Mucosa of descending colon (tissue), 3 donors: ENCODE results near the gene DDX24. TPM values are rescaled to one million over a fixed set of nuclear protein-coding genes. Genes with fewer than 3 reads are reported as not detected.

Experiments
- ATAC-seq: fragments of 200-7000 bp; cut with Tn5 transposase; one replicate; pipeline ENCODE4 v1.9.1; 2020; ENCODE audit warnings: mild to moderate bottlenecking, moderate library complexity
- DNase-seq, 3 donors: peaks; one replicate each; pipeline ENCODE4 v3.0.0-alpha.2; 2020
- H3K36me3 ChIP-seq: fragments of 200-600 bp; one replicate; pipeline ENCODE4 v1.8.0; 2021; ENCODE audit warnings: low read depth, mild to moderate bottlenecking
- H3K4me1 ChIP-seq: fragments of 200-600 bp; one replicate; pipeline ENCODE4 v1.8.0; 2021; ENCODE audit warnings: low read depth, mild to moderate bottlenecking
- H3K4me3 ChIP-seq: fragments of 200-600 bp; one replicate; pipeline ENCODE4 v1.8.0; 2021; ENCODE audit warnings: mild to moderate bottlenecking
- H3K9me3 ChIP-seq: fragments of 200-600 bp; one replicate; pipeline ENCODE4 v1.8.0; 2021; ENCODE audit warnings: mild to moderate bottlenecking
- intact Hi-C, 2 donors: fragments of 100-400 bp; cut with DNase I in 1 of 2; cut with micrococcal nuclease in 1 of 2; formaldehyde crosslinking; loops; one replicate each; pipeline versions ENCODE4 v1.11.0 to v1.11.1; 2022; cut with DNase I, micrococcal nuclease
- total RNA-seq, 3 donors: library from RNA; stranded (reverse); fragmentation: NEBNext Ultra II Directional in 2 of 3; extraction: Animal tissue kit (Norgen Biotek cat#: 25700) in 2 of 3; gene quantifications; one replicate each; pipeline versions ENCODE4 v1.2.1 to v1.2.4, GENCODE V29; 2021 to 2023
- TF ChIP-seq, protein P1 (sequence below): fragments of 200-600 bp; IDR thresholded peaks from one replicate; pipeline ENCODE4 v1.8.0; 2022; ENCODE audit warnings: antibody characterized with exemption, mild to moderate bottlenecking
- donor health status: DM: no; HTN: no; CAD: no; lungs with moderate emphysema.
- donor health status: DM: no; HTN: no; CAD: no.
- donor health status: DM: no; HTN: yes; CAD: no.

DDX24 gene
- total RNA-seq, 3 donors from 2014 or later, result 90.6 to 197 (median 107) TPM

GRCh38 chr14:94024549-94024948, 56.5 kb downstream of the DDX24 start:
- DNase-seq (no peak), ATAC-seq (no peak)
- H3K4me3 ChIP-seq, result no peak overlapping the region
- peaks cover 4% of the 10 kb centered on the region for H3K4me1 ChIP-seq
- TF ChIP-seq, protein P1, sequence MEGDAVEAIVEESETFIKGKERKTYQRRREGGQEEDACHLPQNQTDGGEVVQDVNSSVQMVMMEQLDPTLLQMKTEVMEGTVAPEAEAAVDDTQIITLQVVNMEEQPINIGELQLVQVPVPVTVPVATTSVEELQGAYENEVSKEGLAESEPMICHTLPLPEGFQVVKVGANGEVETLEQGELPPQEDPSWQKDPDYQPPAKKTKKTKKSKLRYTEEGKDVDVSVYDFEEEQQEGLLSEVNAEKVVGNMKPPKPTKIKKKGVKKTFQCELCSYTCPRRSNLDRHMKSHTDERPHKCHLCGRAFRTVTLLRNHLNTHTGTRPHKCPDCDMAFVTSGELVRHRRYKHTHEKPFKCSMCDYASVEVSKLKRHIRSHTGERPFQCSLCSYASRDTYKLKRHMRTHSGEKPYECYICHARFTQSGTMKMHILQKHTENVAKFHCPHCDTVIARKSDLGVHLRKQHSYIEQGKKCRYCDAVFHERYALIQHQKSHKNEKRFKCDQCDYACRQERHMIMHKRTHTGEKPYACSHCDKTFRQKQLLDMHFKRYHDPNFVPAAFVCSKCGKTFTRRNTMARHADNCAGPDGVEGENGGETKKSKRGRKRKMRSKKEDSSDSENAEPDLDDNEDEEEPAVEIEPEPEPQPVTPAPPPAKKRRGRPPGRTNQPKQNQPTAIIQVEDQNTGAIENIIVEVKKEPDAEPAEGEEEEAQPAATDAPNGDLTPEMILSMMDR, result no peak
- H3K36me3 ChIP-seq, result no peaks in the 10 kb centered on the region
- intact Hi-C loops, result no loop called here
- no peaks in the 10 kb centered on the region for H3K9me3 ChIP-seq

DNA sequence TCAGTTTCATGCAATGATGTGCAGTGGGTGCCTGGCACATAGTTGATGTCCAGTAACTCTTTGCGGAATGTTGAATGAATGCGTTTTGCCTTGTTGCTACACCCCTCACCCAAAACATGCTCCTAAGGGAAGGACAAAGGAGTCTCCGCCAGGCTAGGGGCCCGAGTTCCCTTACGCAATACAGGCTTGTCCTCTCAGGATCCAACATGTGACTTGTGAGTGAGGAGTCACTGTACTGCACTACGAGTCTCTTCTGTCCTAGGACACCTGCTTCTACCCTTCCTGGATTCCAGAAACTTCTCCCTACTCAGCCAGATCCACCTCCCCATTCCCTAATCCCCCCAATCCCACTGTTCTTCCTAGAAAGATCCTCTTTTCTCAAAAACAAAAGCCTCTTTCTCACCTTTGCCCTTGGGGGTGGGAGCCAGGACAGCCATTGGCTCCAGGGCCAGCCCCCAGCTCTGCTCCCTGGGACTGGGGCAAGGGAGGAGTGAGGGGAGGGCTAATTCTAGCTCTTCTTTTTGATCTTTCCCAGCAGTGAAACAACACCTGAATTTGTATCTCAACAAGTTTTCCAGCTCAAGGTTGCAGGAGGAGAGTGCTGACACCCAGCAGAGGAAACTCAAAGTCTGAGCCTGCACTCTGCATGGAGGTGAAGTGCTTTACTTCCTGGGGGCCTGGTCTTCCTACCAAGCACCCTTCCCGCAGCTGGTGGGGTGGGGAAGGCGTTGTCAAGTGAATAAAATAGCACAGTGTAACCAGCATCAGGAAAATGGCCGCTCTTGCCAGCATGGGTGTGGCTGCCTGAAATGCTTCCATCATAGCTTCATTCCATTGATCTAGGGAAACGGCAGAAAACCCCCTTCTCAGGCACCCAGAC, 58.2 kb downstream of the DDX24 start:
- ATAC-seq, result no peak
- intact Hi-C loops, result no loop called here
- H3K9me3 ChIP-seq, result no peaks in the 10 kb centered on the region
- no peak for DNase-seq
- no peak overlapping the region for H3K4me3 ChIP-seq
- H3K4me1 ChIP-seq, result peaks cover 4% of the 10 kb centered on the region
- H3K36me3 ChIP-seq, result no peaks in the 10 kb centered on the region
- TF ChIP-seq, protein P1, result no peak

- no peak for ATAC-seq
- Histone ChIP-seq H3K36me3 (no peaks in the 10 kb centered on the region), H3K4me3 (no peak overlapping the region), H3K9me3 (no peaks in the 10 kb centered on the region), H3K4me1 (peaks cover under 1% of the 10 kb centered on the region)
- intact Hi-C loops, result no loop called here
- TF ChIP-seq, protein P1, result no peak
- DNase-seq, result no peak
Measured at GRCh38 chr14:94021416-94022157, 59.4 kb downstream of the DDX24 start.

GRCh38 chr14:94021001-94021400, 60.0 kb downstream of the DDX24 start:
- ATAC-seq (no peak), DNase-seq (no peak)
- Histone ChIP-seq H3K4me3 (no peak overlapping the region), H3K36me3 (no peaks in the 10 kb centered on the region), H3K9me3 (no peaks in the 10 kb centered on the region), H3K4me1 (no peaks in the 10 kb centered on the region)
- intact Hi-C loops, result no loop called here
- TF ChIP-seq, protein P1, result no peak

GRCh38 chr14:94020267-94020666, 60.7 kb downstream of the DDX24 start:
- intact Hi-C loops, result no loop called here
- Histone ChIP-seq H3K9me3 (no peaks in the 10 kb centered on the region), H3K36me3 (no peaks in the 10 kb centered on the region), H3K4me1 (no peaks in the 10 kb centered on the region), H3K4me3 (no peak overlapping the region)
- ATAC-seq, result no peak
- DNase-seq, result no peak
- TF ChIP-seq, protein P1, result no peak
